GM12878 (cell line): ENCODE results near the gene IL27RA. TPM values are rescaled to one million over a fixed set of nuclear protein-coding genes. Genes with fewer than 3 reads are reported as not detected.
A peak's percentile ranks its signal among the peaks of the same experiment; 100 is the strongest.

ENCODE experiments used
- ATAC-seq: fragments of 200-7000 bp; cut with Tn5 transposase; 3 replicates; pipeline ENCODE4 v1.9.1; 2020; ENCODE audit warnings: mild to moderate bottlenecking, moderate library complexity
- BruUV-seq: library from RNA; stranded (reverse); fragments of 400-500 nt; replicated peaks from 2 replicates; lab custom pipeline; 2021; lab: Mats Ljungman, UMichigan
- CTCF ChIA-PET: fragments of 300-600 bp; sonication (Branson Sonifier 250); formaldehyde crosslinking; extraction: SDS; loops from one replicate; lab custom pipeline; 2021; ENCODE audit warnings: inconsistent platforms; lab: Yijun Ruan, JAX
- POLR2A ChIA-PET: fragments of 350-600 bp; formaldehyde crosslinking; extraction: SDS; loops from one replicate; lab custom pipeline; 2021; ENCODE audit warnings: inconsistent platforms; lab: Charles Lee
- RAD21 ChIA-PET: fragments of 300-600 bp; sonication (Branson Sonifier 250); formaldehyde crosslinking; loops from one replicate; lab custom pipeline; 2023; ENCODE audit warnings: antibody characterized with exemption; ENCODE audit not compliant: unreplicated experiment; lab: Charles Lee
- SMC1A ChIA-PET: fragments of 300-600 bp; sonication (Branson Sonifier 250); formaldehyde crosslinking; loops from one replicate; lab custom pipeline; 2023; ENCODE audit not compliant: unreplicated experiment, uncharacterized antibody; lab: Charles Lee
- DNase-seq: peaks from one replicate; pipeline ENCODE4 v3.0.0-alpha.2; 2011; ENCODE audit warnings: low read depth, low spot score
- FAIRE-seq: peaks from 3 replicates; lab custom pipeline; 2011; peaks lifted over from hg19 to GRCh38; lab: Jason Lieb, UNC
- H2AFZ ChIP-seq: 2 replicates; pipeline ENCODE4 v1.6.0; 2011; ENCODE audit warnings: low read depth, low read length, control low read depth; ENCODE audit not compliant: control insufficient read depth
- H3K27ac ChIP-seq: 2 replicates; pipeline ENCODE4 v1.5.1; 2011; ENCODE audit warnings: control low read depth; ENCODE audit not compliant: control insufficient read depth, insufficient read depth
- H3K27me3 ChIP-seq, 2 experiments: replicated peaks in 1 of 2; 2 replicates each; pipeline versions ENCODE4 v1.6.0 to v1.6.1; 2011; ENCODE audit warnings: low read length in 1 of 2; ENCODE audit not compliant: control insufficient read depth in 2 of 2, insufficient read depth in 2 of 2
- H3K36me3 ChIP-seq, 2 experiments: 2 replicates each; pipeline ENCODE4 v1.5.1; 2011; ENCODE audit warnings: low read length in 1 of 2; ENCODE audit not compliant: control insufficient read depth in 2 of 2, insufficient read depth in 2 of 2
- H3K4me1 ChIP-seq: 2 replicates; pipeline ENCODE4 v1.6.1; 2011; ENCODE audit warnings: mild to moderate bottlenecking, low read length, moderate library complexity, mixed read lengths; ENCODE audit not compliant: control insufficient read depth, insufficient read depth
- H3K4me2 ChIP-seq: 2 replicates; pipeline ENCODE4 v1.6.0; 2011; ENCODE audit warnings: control low read depth; ENCODE audit not compliant: control insufficient read depth, insufficient read depth
- H3K4me3 ChIP-seq: fragments of 200-600 bp; sonication (generic); 2 replicates; pipeline ENCODE4 v1.5.1; 2016
- H3K79me2 ChIP-seq: 2 replicates; pipeline ENCODE4 v1.6.0; 2011; ENCODE audit warnings: low read length; ENCODE audit not compliant: control insufficient read depth, insufficient read depth
- H3K9ac ChIP-seq: 2 replicates; pipeline ENCODE4 v1.8.0; 2011; ENCODE audit warnings: low read length, control low read depth, mixed read lengths; ENCODE audit not compliant: control insufficient read depth, insufficient read depth
- H3K9me3 ChIP-seq: replicated peaks from 3 replicates; pipeline ENCODE4 v1.5.1; 2011; ENCODE audit warnings: mild to moderate bottlenecking, low read length; ENCODE audit not compliant: control insufficient read depth, insufficient read depth
- H4K20me1 ChIP-seq: 2 replicates; pipeline ENCODE4 v1.6.0; 2011; ENCODE audit not compliant: control insufficient read depth, insufficient read depth
- BHLHE40 ChIP-seq, 2 experiments: fragments of 450-650 bp in 1 of 2; IDR thresholded peaks; 2 replicates each; pipeline ENCODE4 v1.6.1; 2011 to 2017; ENCODE audit warnings: low read depth in 2 of 2, borderline replicate concordance in 1 of 2, improper control_type of control experiment in 1 of 2, low read length in 1 of 2, mild to moderate bottlenecking in 1 of 2
- CHD4 ChIP-seq: fragments of 200-600 bp; sonication (generic); IDR thresholded peaks from 2 replicates; pipeline ENCODE4 v1.6.1; 2016; ENCODE audit warnings: mild to moderate bottlenecking
- GATAD2B ChIP-seq: fragments of 450-650 bp; conservative IDR thresholded peaks from 2 replicates; pipeline ENCODE4 v1.6.1; 2017; ENCODE audit warnings: low read depth, mild to moderate bottlenecking, moderate library complexity
- HDAC6 ChIP-seq: fragments of 200-600 bp; sonication (generic); IDR thresholded peaks from one replicate; pipeline ENCODE4 v1.8.0; 2017; ENCODE audit warnings: antibody characterized with exemption; ENCODE audit not compliant: unreplicated experiment
- IKZF2 ChIP-seq, 2 experiments: fragments of 450-650 bp; IDR thresholded peaks; 2 replicates each; pipeline ENCODE4 v1.6.1; 2017; ENCODE audit warnings: mild to moderate bottlenecking in 2 of 2, moderate library complexity in 2 of 2
- JUND ChIP-seq: IDR thresholded peaks from 2 replicates; pipeline ENCODE4 v1.6.1; 2012; ENCODE audit warnings: low read depth, mild to moderate bottlenecking, low read length, improper control_type of control experiment, moderate library complexity
- LARP7 ChIP-seq: fragments of 450-650 bp; IDR thresholded peaks from 2 replicates; pipeline ENCODE4 v1.6.1; 2017; ENCODE audit warnings: mild to moderate bottlenecking
- MTA2 ChIP-seq: fragments of 450-650 bp; IDR thresholded peaks from 2 replicates; pipeline ENCODE4 v1.6.1; 2016; ENCODE audit warnings: low read depth, mild to moderate bottlenecking, moderate library complexity
- RAD51 ChIP-seq: fragments of 450-650 bp; IDR thresholded peaks from 2 replicates; pipeline ENCODE4 v1.6.1; 2016; ENCODE audit warnings: moderate library complexity, mild to moderate bottlenecking, inconsistent platforms
- RUNX3 ChIP-seq: IDR thresholded peaks from 2 replicates; pipeline ENCODE4 v1.6.1; 2012; ENCODE audit warnings: low read length, inconsistent platforms
- SMARCA5 ChIP-seq: fragments of 450-650 bp; IDR thresholded peaks from 2 replicates; pipeline ENCODE4 v1.6.1; 2017; ENCODE audit warnings: mild to moderate bottlenecking
- WGBS: methylation state at CpG from one replicate; pipeline ENCODE4 v1.1.6; 2016; ENCODE audit warnings: low lambda C conversion rate; ENCODE audit not compliant: insufficient replicate concordance, insufficient coverage; ENCODE audit errors: missing lambda C conversion rate; 5-methylcytosine and 5-hydroxymethylcytosine counted together
- in situ Hi-C: fragments of 300-500 bp; cut with MboI; formaldehyde crosslinking; loops from 9 replicates; pipeline ENCODE4 v1.14.3; 2018; ENCODE audit warnings: mixed read lengths
- intact Hi-C: fragments of 100-400 bp; cut with micrococcal nuclease; formaldehyde crosslinking; loops from one replicate; pipeline ENCODE4 v1.14.2; 2022; ENCODE audit not compliant: unreplicated experiment
- polyA plus RNA-seq, 11 experiments: library from polyadenylated mRNA; depleted of rRNA in 4 of 11; unstranded in 6 of 11; stranded (reverse) in 5 of 11; fragments of >200 nt; fragmentation: Nextera tagmentation in 4 of 11; fragmentation: Illumina TruSeq in 1 of 11; extraction: Ambion mirVana in 4 of 11; extraction: Trizol in 1 of 11; gene quantifications; 1 replicate in 1 of 11; 2 replicates in 10 of 11; pipeline versions ENCODE4 v1.2.1 to v1.2.3, GENCODE V29; 2011 to 2016; ENCODE audit warnings: inconsistent platforms in 2 of 11, missing spikeins in 2 of 11, low read depth in 1 of 11
- total RNA-seq, 4 experiments: library from RNA; depleted of rRNA in 3 of 4; stranded (reverse); fragments of >200 nt in 3 of 4; fragmentation: Illumina TruSeq in 1 of 4; extraction: Trizol in 1 of 4; gene quantifications; 2 replicates each; pipeline versions ENCODE4 v1.2.1 to v1.2.3, GENCODE V29; 2013 to 2021
- TF ChIP-seq, protein P1 (sequence below): fragments of 450-650 bp; IDR thresholded peaks from 2 replicates; pipeline ENCODE4 v1.6.1; 2018; ENCODE audit warnings: borderline replicate concordance, mild to moderate bottlenecking; ENCODE audit not compliant: partially characterized antibody
- TF ChIP-seq, protein P2 (sequence below): IDR thresholded peaks from 2 replicates; pipeline ENCODE4 v1.6.1; 2011; ENCODE audit warnings: borderline replicate concordance, low read depth, mild to moderate bottlenecking, moderate library complexity, mixed read lengths, low read length; ENCODE audit not compliant: insufficient read depth; ENCODE audit errors: extremely low read length
- TF ChIP-seq, protein P3 (sequence below): fragments of 450-650 bp; IDR thresholded peaks from 2 replicates; pipeline ENCODE4 v1.6.1; 2018; ENCODE audit warnings: mild to moderate bottlenecking, low read depth, moderate library complexity; ENCODE audit not compliant: partially characterized antibody

The IL27RA gene
- total and polyA plus RNA-seq, 10 of the 15 experiments (the other 5 are each of a cell fraction or from before 2014, with no cell fraction given): 8.4 to 63.5 (median 41.2) TPM

DNA sequence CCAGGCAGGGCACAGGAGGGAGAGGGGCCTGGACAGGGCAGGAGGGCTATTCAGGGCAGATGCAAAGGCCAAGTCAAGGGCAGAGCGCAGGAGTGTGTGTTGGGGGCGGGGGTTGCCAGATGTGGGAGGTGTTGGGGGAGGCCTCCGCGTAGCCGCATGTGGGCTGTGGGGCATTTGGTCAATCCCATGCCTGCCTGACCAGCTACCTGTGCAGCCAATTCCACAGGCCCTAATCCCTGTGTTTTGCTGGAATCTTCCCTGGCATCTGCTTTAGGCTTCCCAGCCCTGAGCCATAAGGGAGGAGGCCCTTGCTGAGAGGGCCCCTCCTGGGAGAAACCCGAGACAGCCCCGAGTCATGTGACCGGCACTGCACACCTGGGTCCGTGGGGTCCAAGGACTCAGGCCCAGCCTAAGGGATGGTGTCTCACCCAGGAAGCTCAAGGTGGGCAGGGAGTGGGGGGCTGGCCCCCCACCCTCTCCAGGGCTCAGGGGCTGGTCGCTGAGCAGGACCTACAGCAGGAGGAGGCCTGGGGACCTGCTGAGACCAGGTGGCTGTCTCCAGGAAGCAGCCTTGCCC is 45.7 kb upstream of the IL27RA start:
- in situ Hi-C loops (no loop called here), intact Hi-C loops (loop anchor here (2.0 to 10.0 kb wide), 3 partner anchors 19 to 49 kb away; partner anchors contain the start of genes DCAF15 and IL27RA)
- no peak for DNase-seq
- no TSS peak for BruUV-seq
- RAD21 ChIA-PET: interaction anchor here (0.8 to 4.2 kb wide), 6 partner anchors 9 to 125 kb away, joined by 3 to 35 read pairs (median 4); partner anchors contain the start of genes IL27RA and RFX1
- Histone ChIP-seq H3K27ac (peak overlapping the region; percentile 94), H3K36me3 (no peaks in the 10 kb centered on the region; a peak in 2 of 4 replicates), H2AFZ (peak overlapping the region; percentile 63), H3K79me2 (no peaks in the 10 kb centered on the region), H3K4me2 (peak overlapping the region; percentile 87), H3K9ac (peak overlapping the region; percentile 73), H3K27me3 (no peaks in the 10 kb centered on the region), H3K9me3 (no peaks in the 10 kb centered on the region), H3K4me1 (peaks cover 27% of the 10 kb centered on the region), H3K4me3 (peak overlapping the region; percentile 7; the same call in 1 of the 2 replicates), H4K20me1 (no peaks in the 10 kb centered on the region)
- POLR2A ChIA-PET: interaction anchor here (0.5 to 6.5 kb wide), 6 partner anchors 13 to 400 kb away, joined by 4 to 49 read pairs (median 5); partner anchors contain the start of genes IL27RA and RFX1
- SMC1A ChIA-PET: interaction anchor here (0.5 to 3.6 kb wide), 9 partner anchors 17 to 91 kb away, joined by 3 to 18 read pairs (median 5); partner anchors contain the start of genes IL27RA and RLN3
- ATAC-seq: peak; percentile 35
- WGBS: 5% methylated on average over 10 of the region's 10 CpGs
- CTCF ChIA-PET: interaction anchor here (0.7 to 2.7 kb wide), 6 partner anchors 34 to 130 kb away, joined by 3 to 13 read pairs (median 8); partner anchors contain the start of gene IL27RA
- TF ChIP-seq MTA2 (no peak), LARP7 (peak; percentile 76; the same call in 1 of the 2 replicates), RAD51 (peak; percentile 70; the same call in 1 of the 2 replicates), CHD4 (no peak), JUND (no peak), HDAC6 (no peak), SMARCA5 (0 out of 2 replicates have a peak, but pooled peaks have one; percentile 62), RUNX3 (0 out of 2 replicates have a peak, but pooled peaks have one; percentile 5), IKZF2 (IDR thresholded peaks at IDR 0.05) (no peak), GATAD2B (peak; percentile 55), BHLHE40 (IDR thresholded peaks at IDR 0.05; ENCODE audit: borderline replicate concordance in 1 of 2, low read depth in 2 of 2, low read length in 1 of 2) (peak in 1 of 2 experiments; percentile 56; a peak in 1 of 4 replicates)
- TF ChIP-seq, protein P1, sequence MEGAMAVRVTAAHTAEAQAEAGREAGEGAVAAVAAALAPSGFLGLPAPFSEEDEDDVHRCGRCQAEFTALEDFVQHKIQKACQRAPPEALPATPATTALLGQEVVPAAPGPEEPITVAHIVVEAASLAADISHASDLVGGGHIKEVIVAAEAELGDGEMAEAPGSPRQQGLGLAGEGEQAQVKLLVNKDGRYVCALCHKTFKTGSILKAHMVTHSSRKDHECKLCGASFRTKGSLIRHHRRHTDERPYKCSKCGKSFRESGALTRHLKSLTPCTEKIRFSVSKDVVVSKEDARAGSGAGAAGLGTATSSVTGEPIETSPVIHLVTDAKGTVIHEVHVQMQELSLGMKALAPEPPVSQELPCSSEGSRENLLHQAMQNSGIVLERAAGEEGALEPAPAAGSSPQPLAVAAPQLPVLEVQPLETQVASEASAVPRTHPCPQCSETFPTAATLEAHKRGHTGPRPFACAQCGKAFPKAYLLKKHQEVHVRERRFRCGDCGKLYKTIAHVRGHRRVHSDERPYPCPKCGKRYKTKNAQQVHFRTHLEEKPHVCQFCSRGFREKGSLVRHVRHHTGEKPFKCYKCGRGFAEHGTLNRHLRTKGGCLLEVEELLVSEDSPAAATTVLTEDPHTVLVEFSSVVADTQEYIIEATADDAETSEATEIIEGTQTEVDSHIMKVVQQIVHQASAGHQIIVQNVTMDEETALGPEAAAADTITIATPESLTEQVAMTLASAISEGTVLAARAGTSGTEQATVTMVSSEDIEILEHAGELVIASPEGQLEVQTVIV: no peak
- TF ChIP-seq, protein P2, sequence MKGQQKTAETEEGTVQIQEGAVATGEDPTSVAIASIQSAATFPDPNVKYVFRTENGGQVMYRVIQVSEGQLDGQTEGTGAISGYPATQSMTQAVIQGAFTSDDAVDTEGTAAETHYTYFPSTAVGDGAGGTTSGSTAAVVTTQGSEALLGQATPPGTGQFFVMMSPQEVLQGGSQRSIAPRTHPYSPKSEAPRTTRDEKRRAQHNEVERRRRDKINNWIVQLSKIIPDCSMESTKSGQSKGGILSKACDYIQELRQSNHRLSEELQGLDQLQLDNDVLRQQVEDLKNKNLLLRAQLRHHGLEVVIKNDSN: peak; percentile 70
- TF ChIP-seq, protein P3, sequence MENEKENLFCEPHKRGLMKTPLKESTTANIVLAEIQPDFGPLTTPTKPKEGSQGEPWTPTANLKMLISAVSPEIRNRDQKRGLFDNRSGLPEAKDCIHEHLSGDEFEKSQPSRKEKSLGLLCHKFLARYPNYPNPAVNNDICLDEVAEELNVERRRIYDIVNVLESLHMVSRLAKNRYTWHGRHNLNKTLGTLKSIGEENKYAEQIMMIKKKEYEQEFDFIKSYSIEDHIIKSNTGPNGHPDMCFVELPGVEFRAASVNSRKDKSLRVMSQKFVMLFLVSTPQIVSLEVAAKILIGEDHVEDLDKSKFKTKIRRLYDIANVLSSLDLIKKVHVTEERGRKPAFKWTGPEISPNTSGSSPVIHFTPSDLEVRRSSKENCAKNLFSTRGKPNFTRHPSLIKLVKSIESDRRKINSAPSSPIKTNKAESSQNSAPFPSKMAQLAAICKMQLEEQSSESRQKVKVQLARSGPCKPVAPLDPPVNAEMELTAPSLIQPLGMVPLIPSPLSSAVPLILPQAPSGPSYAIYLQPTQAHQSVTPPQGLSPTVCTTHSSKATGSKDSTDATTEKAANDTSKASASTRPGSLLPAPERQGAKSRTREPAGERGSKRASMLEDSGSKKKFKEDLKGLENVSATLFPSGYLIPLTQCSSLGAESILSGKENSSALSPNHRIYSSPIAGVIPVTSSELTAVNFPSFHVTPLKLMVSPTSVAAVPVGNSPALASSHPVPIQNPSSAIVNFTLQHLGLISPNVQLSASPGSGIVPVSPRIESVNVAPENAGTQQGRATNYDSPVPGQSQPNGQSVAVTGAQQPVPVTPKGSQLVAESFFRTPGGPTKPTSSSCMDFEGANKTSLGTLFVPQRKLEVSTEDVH: no peak
- no peak for FAIRE-seq
